Stimulated activated CD8-positive, alpha-beta memory T cell treated with anti-CD3 and anti-CD28 coated beads, Interleukin-12 subunit alpha, Interleukin-12 subunit beta, amount 100 ng/mL, for 1 hour (primary cell): ENCODE results near the gene DUSP18.
"Not testable (repeated sequence)": the region's sequence is repeated elsewhere in the genome, so short reads cannot be mapped to it uniquely, and the experiment has no call there.

Experiments
- DNase-seq: peaks from one replicate; pipeline ENCODE4 v3.0.0-alpha.2; 2020; ENCODE audit warnings: low read depth

Gene DUSP18

GRCh38 chr22:30640361-30640760 lies 27.3 kb downstream of the DUSP18 start:
- no peak for DNase-seq

DNA sequence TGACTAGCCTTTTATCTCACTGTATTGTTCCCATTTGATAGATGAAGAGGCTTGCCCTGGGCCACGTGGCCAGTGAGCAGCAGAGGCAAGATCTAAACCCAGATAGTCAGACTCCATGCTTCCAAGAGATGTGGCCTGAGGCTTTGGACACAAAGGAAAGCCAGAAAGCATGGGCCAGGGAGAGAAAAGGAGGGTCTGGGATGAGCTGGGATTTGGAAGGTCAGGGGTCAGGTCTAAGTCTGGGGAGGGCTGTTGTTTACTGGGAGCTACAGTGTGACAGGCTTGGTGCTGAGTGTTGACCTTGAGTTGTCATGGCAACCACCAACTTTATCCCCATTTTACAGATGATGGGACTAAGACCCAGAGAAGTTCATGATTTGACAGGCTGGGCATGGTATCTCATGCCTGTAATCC lies 30.0 kb downstream of the DUSP18 start:
- no peak for DNase-seq

GRCh38 chr22:30636226-30637077 lies 31.2 kb downstream of the DUSP18 start:
- no peak for DNase-seq

- peak; percentile 94 for DNase-seq
Observed at GRCh38 chr22:30635273-30636225, 32.1 kb downstream of the DUSP18 start, which contains the start of gene SLC35E4. Gene SLC35E4, plus strand, starts transcription at chr22:30635781. Its CDS starts 670 bp downstream, at chr22:30636451.

DNA sequence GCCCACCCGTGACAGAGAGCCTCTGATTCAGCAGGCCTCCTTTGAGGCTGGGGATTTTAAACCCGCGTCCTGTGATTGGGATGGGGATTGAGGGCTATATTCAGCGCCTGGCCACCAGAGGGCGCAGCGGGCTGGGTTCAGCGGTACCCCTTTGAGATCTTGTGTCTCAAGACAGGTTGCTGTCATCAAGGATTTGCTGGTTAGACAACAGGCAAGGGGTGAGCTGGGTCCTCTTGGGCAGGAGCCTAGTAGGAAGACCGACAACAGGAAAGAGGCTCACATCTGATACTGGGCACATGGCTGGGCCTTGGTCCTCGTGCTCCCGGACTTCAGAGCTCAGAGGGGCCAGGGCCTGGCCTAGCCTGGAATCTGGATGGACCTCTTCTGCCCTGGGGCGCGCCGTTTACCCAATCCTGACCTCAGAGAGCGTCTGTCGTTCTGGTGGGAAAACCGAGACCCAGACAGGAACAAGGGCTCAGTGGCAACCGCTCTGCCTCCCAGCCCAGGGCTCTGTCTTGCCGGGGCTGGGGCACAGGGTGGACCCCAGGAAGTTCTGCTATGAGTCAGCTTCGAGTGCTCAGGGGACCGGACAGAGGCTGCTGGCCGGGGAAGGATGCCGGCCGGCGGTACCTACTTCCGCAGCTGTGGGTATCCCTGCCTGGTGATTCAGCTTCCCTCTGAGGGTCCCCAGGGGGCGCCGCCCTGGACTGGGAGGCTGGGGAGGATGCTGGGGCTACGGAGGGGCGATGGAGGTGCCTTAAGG lies 33.0 kb downstream of the DUSP18 start:
- peak; percentile 88 for DNase-seq

GRCh38 chr22:30631469-30631868 lies 36.2 kb downstream of the DUSP18 start:
- not testable (repeated sequence) for DNase-seq

DNA sequence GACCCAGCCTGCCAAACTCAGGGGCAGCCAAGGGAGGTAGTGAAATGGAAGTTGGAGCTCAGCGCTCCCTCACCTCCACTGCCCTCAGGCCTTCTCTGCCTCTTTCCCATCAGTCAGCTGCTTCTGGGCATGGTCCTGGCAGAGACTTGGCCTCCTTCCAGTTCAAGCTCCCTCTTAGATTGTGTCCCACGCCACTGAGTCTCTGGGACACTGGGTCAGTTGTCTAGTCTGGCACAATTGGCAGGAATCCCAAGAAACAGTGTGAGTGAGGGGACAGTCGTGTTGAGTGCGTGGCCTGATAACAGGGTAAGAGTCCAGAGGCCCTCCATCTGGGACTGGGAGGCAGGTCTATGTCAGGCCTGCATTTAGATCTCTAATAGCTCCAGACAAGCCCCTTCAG lies 39.2 kb downstream of the DUSP18 start:
- DNase-seq: no peak

DNA sequence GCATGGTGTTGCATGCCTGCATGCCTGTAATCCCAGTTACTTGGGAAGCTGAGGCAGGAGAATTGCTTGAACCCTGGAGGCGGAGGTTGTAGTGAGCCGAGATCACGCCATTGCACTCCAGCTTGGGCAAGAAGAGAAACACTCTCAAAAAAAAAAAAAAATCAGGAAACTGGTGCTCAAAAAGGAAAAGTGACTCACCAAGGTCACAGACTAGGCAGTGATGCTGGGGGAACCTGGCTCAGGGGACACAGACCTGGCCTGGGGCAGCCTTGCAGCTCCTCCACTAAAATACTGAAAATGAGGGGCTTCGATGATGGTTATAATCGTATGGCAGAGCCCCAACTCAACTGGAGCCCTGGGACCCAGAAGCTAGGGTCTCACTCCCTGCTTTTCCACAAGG lies 40.2 kb downstream of the DUSP18 start:
- no peak for DNase-seq

DNA sequence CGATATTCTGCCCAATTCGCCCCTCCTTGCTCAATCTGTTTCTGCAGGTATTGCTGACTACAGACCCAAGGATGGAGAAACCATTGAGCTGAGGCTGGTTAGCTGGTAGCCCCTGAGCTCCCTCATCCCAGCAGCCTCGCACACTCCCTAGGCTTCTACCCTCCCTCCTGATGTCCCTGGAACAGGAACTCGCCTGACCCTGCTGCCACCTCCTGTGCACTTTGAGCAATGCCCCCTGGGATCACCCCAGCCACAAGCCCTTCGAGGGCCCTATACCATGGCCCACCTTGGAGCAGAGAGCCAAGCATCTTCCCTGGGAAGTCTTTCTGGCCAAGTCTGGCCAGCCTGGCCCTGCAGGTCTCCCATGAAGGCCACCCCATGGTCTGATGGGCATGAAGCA lies 41.3 kb downstream of the DUSP18 start:
- DNase-seq: no peak

GRCh38 chr22:30619909-30620308 lies 47.8 kb downstream of the DUSP18 start:
- DNase-seq: not testable (repeated sequence)

DNA sequence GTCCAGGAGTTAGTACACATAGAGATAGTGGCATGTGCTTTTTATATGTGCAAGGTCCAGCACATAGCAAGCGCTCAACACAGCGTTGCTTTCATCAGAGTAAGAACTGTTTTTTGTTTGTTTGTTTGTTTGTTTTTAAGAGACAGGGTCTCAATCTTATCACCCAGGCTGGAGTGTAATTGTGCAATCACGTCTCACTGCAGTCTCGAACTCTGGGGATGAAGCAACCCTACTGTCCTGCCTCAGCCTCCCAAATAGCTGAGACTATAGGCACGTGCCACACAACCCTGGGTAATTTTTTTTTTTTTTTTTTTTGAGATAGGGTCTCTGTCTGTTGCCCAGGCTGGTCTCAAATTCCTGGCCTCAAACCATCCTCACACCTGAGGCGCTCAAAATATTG lies 49.9 kb downstream of the DUSP18 start:
- DNase-seq: no peak

DNA sequence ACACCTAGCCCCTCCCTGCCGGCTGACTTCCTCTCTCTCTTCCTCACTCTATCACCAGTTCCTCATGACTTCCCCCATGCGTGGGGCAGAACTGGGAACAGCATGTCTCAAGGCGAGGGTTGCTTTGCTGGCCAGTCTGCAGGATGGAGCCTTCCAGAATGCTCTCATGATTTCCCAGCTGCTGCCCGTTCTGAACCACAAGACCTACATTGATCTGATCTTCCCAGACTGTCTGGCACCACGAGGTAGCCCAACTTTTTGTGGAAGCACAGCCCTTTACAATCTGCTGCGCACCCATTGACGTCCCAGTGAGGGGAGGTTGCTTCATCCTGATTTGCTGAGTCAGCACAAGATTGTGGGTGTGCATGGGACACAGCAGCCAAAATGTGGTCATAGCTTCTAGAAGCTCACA lies 52.1 kb downstream of the DUSP18 start:
- DNase-seq: no peak

DNA sequence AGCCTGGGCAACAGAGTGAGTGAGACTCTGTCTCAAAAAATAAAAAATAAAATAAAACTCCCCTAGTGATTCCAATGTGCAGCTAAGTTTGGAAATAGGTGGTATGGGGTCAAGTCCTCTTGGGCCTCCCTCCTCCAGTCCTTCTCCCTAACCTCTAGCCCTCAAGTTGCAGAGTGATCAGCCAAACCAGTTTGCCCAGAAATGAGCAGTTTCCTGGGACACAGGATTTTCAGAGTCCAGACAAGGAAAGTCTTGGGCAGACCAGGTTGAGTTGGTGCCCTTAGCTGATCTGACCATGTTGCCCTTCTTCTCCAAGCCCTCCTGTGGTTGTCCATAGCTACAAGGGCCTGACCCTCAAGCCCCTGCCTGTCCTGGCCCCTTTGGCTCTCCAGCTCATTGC lies 52.8 kb downstream of the DUSP18 start:
- no peak for DNase-seq

GRCh38 chr22:30614268-30614667 lies 53.4 kb downstream of the DUSP18 start:
- no peak for DNase-seq

DNA sequence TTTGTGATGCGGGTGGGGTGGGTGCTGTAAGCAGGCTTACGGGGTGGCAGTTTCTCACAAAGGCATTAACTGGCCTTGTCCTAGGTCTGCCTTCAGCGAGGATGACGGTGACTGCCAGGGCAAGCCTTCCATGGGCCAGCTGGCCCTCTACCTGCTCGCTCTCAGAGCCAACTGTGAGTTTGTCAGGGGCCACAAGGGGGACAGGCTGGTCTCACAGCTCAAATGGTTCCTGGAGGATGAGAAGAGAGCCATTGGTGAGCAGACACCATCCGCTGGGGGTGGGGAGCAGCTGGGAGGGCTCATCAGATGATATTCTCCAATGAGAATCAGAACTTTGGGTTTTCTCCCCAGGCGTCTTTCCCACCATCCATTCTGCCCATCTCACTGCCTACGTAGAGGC lies 54.9 kb downstream of the DUSP18 start:
- no peak for DNase-seq
